Calu3 (cell line): ENCODE data around the gene ITCH. TPM values are rescaled to one million over a fixed set of nuclear protein-coding genes. Genes with fewer than 3 reads are reported as not detected.
"Not testable (repeated sequence)": the region's sequence is repeated elsewhere in the genome, so short reads cannot be mapped to it uniquely, and the experiment has no call there.

Experiments used
- BruUV-seq: library from RNA; stranded (reverse); fragments of 400-500 nt; replicated peaks from 2 replicates; lab custom pipeline; 2021; lab: Mats Ljungman, UMichigan
- CTCF ChIA-PET: fragments of 300-600 bp; sonication (Branson Sonifier 250); formaldehyde crosslinking; loops from one replicate; lab custom pipeline; 2022; ENCODE audit warnings: antibody characterized with exemption; lab: Charles Lee
- DNase-seq: peaks from one replicate; pipeline ENCODE4 v3.0.0; 2022
- H3K27ac Mint-ChIP-seq: one replicate; pipeline ENCODE4 v1.8.0; 2022; ENCODE audit warnings: mixed read lengths; ENCODE audit not compliant: unreplicated experiment
- H3K27me3 Mint-ChIP-seq: one replicate; pipeline ENCODE4 v1.8.0; 2022; ENCODE audit warnings: mixed read lengths; ENCODE audit not compliant: unreplicated experiment
- H3K36me3 Mint-ChIP-seq: one replicate; pipeline ENCODE4 v1.8.0; 2022; ENCODE audit warnings: mild to moderate bottlenecking, moderate library complexity, mixed read lengths; ENCODE audit not compliant: insufficient read depth, unreplicated experiment
- H3K4me1 Mint-ChIP-seq: one replicate; pipeline ENCODE4 v1.8.0; 2022; ENCODE audit warnings: mild to moderate bottlenecking, low read depth, mixed read lengths; ENCODE audit not compliant: unreplicated experiment
- H3K4me3 Mint-ChIP-seq: one replicate; pipeline ENCODE4 v1.8.0; 2022; ENCODE audit warnings: mild to moderate bottlenecking, low read depth, moderate library complexity, mixed read lengths; ENCODE audit not compliant: unreplicated experiment
- H3K9me3 Mint-ChIP-seq: one replicate; pipeline ENCODE4 v1.8.0; 2022; ENCODE audit warnings: low read depth, mixed read lengths; ENCODE audit not compliant: unreplicated experiment
- intact Hi-C: fragments of 100-400 bp; cut with micrococcal nuclease; formaldehyde crosslinking; loops from one replicate; pipeline ENCODE4 v1.10.0; 2022; ENCODE audit not compliant: unreplicated experiment
- total RNA-seq: library from RNA; stranded (reverse); gene quantifications from 2 replicates; pipeline ENCODE4 v1.2.3, GENCODE V29; 2022
- TF ChIP-seq, protein P1 (sequence below): fragments of 200-600 bp; IDR thresholded peaks from one replicate; pipeline ENCODE4 v1.8.0; 2022; ENCODE audit warnings: antibody characterized with exemption; ENCODE audit not compliant: unreplicated experiment

ITCH gene
- total RNA-seq, 1 experiment from 2014 or later = 91.6 TPM

DNA sequence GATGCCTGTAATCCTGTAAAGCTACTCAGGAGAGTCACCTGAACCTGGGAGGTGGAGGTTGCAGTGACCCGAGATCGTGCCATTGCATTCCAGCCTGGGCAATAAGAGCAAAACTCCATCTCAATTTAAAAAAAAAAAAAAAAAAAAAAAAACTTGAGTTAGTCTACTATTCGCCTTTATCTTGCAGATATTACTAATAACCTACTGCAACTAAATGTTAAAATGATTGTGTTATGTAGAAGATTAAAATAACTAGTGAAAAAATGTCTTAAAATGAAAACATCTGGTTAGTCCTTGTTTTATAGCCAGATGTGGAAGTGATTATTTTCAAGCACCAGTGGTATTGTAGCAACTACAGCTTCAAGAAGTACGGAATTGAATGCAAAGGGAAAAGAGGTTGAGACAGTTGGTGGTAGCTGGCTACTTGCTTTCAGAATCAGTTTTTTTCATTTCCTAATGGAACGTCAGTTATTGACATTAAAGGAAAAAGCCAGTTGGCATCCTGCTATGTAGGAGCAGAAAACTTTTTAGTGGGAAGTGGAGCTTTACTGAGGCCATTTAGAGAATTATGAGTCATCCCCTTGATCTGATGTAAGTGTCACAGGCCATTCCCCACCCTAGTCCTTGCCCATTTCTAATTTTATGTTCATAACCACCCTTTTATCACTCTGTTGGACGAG lies 109.3 kb downstream of the ITCH start:
- Mint-ChIP-seq H3K4me1 (no peaks in the 10 kb centered on the region), H3K36me3 (peaks cover 59% of the 10 kb centered on the region), H3K9me3 (no peaks in the 10 kb centered on the region), H3K27me3 (no peaks in the 10 kb centered on the region), H3K27ac (no peak overlapping the region), H3K4me3 (no peak overlapping the region)
- CTCF ChIA-PET = interaction anchor here (0.5 to 2.6 kb wide), 8 partner anchors 9 to 282 kb away, joined by 3 to 35 read pairs (median 4); no protein-coding TSS in a partner anchor
- BruUV-seq = no TSS peak
- no peak for DNase-seq
- intact Hi-C loops = loop anchor here (2.0 kb wide), 1 partner anchor 160 kb away; no protein-coding TSS in a partner anchor
- TF ChIP-seq, protein P1, sequence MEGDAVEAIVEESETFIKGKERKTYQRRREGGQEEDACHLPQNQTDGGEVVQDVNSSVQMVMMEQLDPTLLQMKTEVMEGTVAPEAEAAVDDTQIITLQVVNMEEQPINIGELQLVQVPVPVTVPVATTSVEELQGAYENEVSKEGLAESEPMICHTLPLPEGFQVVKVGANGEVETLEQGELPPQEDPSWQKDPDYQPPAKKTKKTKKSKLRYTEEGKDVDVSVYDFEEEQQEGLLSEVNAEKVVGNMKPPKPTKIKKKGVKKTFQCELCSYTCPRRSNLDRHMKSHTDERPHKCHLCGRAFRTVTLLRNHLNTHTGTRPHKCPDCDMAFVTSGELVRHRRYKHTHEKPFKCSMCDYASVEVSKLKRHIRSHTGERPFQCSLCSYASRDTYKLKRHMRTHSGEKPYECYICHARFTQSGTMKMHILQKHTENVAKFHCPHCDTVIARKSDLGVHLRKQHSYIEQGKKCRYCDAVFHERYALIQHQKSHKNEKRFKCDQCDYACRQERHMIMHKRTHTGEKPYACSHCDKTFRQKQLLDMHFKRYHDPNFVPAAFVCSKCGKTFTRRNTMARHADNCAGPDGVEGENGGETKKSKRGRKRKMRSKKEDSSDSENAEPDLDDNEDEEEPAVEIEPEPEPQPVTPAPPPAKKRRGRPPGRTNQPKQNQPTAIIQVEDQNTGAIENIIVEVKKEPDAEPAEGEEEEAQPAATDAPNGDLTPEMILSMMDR = no peak

DNA sequence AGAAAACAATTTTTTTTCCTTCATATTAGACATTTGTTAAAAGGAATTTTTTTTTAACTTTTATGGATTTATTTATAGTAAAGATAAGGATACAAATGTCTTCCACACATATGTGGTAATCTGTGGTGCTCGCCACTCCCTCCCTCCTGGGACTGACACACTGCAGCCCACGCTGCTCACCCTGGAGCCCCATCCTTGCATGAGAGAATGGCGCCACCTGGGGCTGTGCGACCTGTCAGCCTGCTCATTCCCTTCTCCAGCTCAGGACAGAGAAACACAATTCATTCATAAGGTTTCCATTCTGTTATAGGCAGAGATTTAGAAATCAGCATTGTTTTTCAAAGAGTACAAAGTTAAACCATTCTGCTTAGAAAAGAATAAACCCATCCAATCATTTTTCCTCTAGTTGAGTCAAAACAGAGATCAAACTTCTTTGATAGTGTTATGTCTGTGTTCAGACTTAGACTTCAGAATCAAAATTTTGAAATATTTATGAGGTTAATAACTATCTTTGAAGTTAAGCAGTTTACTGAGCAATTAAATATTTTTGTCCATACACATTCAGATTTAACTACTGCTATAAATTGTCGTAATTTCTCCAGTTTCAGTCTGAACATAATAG lies 110.3 kb downstream of the ITCH start:
- DNase-seq = peak; percentile 80
- TF ChIP-seq, protein P1 = peak; percentile 60
- intact Hi-C loops = loop anchor here (2.0 kb wide), 1 partner anchor 161 kb away; no protein-coding TSS in a partner anchor
- no TSS peak for BruUV-seq
- Mint-ChIP-seq H3K9me3 (no peaks in the 10 kb centered on the region), H3K27ac (no peak overlapping the region), H3K36me3 (peaks cover 55% of the 10 kb centered on the region), H3K27me3 (no peaks in the 10 kb centered on the region), H3K4me3 (no peak overlapping the region), H3K4me1 (no peaks in the 10 kb centered on the region)
- CTCF ChIA-PET = interaction anchor here (0.6 to 2.6 kb wide), 5 partner anchors 42 to 283 kb away, joined by 3 to 35 read pairs (median 3); no protein-coding TSS in a partner anchor

DNA sequence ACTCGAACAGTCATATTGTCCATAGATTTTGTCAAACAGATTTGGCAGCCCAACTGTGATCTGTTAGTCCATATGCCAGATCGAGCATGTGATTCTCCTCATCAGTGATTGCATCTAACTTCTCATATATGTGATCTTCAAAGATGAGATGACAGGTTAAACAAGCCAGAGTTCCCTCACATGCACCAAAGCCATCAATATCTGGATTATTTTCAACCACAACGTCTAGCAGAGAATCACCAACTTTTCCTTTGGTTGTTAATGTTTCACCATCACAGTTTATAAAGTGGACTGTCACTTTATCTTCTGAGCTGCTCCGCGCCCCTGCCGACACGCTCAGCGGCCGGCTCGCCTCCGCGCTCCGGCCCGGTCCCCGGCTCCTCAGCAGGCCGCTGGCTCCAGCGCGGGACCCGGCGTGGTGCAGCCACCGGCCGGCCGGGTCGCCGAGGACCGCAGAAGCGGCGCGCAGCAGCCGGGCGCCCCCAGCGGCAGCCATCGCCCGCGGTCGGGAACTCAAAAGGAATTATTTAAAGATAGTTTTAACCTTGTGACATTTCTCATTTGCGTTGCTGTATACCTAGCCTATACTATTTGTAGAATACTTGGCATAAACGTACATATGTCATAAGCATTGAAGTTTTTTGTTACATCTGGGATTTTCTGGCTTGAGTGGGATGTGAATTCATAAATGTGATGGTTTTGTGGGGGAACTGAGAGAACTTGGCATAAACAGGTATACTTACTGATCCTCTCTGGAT lies 113.1 kb downstream of the ITCH start:
- no peaks in the 10 kb centered on the region for H3K4me1 Mint-ChIP-seq
- H3K4me3 Mint-ChIP-seq = no peak overlapping the region
- no peaks in the 10 kb centered on the region for H3K27me3 Mint-ChIP-seq
- DNase-seq = peak; percentile 70
- no peak overlapping the region for H3K27ac Mint-ChIP-seq
- H3K9me3 Mint-ChIP-seq = no peaks in the 10 kb centered on the region
- CTCF ChIA-PET = interaction anchor here (0.6 to 1.5 kb wide), 3 partner anchors 106 to 290 kb away, joined by 3 to 8 read pairs (median 7); no protein-coding TSS in a partner anchor
- TF ChIP-seq, protein P1 = peak; percentile 41
- no TSS peak for BruUV-seq
- H3K36me3 Mint-ChIP-seq = peaks cover 56% of the 10 kb centered on the region
- intact Hi-C loops = loop anchor here (1.0 kb wide), 1 partner anchor 165 kb away; no protein-coding TSS in a partner anchor

DNA sequence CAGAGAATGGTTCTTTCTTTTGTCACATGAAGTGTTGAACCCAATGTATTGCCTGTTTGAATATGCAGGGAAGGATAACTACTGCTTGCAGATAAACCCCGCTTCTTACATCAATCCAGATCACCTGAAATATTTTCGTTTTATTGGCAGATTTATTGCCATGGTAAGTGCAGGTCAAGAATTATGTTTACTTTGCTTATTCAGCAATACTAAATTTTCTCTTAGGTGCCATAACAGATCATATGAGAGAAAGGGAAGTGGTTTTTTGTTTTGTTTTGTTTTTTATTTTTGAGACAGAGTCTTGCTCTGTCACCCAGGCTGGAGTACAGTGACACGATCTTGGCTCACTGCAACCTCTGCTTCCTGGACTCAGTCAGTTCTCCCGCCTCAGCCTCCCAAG lies 116.6 kb downstream of the ITCH start:
- CTCF ChIA-PET = interaction anchor here (1.4 kb wide), 1 partner anchor 167 kb away, joined by 3 read pairs; no protein-coding TSS in a partner anchor
- H3K27me3 Mint-ChIP-seq = no peaks in the 10 kb centered on the region
- H3K9me3 Mint-ChIP-seq = peaks cover 7% of the 10 kb centered on the region
- no peak overlapping the region for H3K27ac Mint-ChIP-seq
- intact Hi-C loops = loop anchor here (5.0 kb wide), 1 partner anchor 43 kb away; no protein-coding TSS in a partner anchor
- H3K4me1 Mint-ChIP-seq = no peaks in the 10 kb centered on the region
- H3K4me3 Mint-ChIP-seq = no peak overlapping the region
- peaks cover 69% of the 10 kb centered on the region for H3K36me3 Mint-ChIP-seq
- TF ChIP-seq, protein P1 = no peak
- DNase-seq = no peak
- BruUV-seq = no TSS peak

DNA sequence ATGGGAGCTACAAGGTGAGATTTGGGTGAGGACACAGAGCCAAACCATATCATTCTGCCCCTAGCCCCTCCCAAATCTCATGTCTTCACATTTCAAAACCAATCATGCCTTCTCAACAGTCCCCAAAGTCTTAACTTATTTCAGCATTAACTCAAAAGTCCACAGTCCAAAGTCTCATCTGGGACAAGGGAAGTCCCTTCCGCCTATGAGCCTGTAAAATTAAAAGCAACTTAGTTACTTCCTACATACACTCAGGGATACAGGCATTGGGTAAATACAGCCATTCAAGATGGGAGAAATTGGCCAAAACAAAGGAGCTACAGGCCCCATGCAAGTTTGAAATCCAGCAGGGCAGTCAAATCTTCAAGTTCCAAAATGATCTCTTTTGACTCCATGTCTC lies 119.1 kb downstream of the ITCH start:
- H3K27me3 Mint-ChIP-seq, DNase-seq, H3K27ac Mint-ChIP-seq, H3K4me3 Mint-ChIP-seq, BruUV-seq, CTCF ChIA-PET, H3K9me3 Mint-ChIP-seq, H3K4me1 Mint-ChIP-seq: not testable (repeated sequence)
- intact Hi-C loops = loop anchor here (5.0 kb wide), 1 partner anchor 40 kb away; no protein-coding TSS in a partner anchor
- H3K36me3 Mint-ChIP-seq = peaks cover 52% of the 10 kb centered on the region
